ENCODE results near the gene ZBTB5.
A peak's percentile ranks its signal among the peaks of the same experiment; 100 is the strongest.
"Not testable (repeated sequence)": the region's sequence is repeated elsewhere in the genome, so short reads cannot be mapped to it uniquely, and the experiment has no call there.

ZBTB5 gene

GRCh38 chr9:37399336-37399735 lies 65.9 kb downstream of the ZBTB5 start:
- DNase-seq = no peak

GRCh38 chr9:37398464-37399025 lies 66.7 kb downstream of the ZBTB5 start:
- DNase-seq = no peak

- DNase-seq = not testable (repeated sequence)
Measured at GRCh38 chr9:37397948-37398347, 67.3 kb downstream of the ZBTB5 start.

GRCh38 chr9:37395663-37396062 lies 69.6 kb downstream of the ZBTB5 start:
- no peak for DNase-seq

GRCh38 chr9:37395229-37395628 lies 70.0 kb downstream of the ZBTB5 start:
- no peak for DNase-seq

- DNase-seq = no peak
Measured at GRCh38 chr9:37392272-37392671, 73.0 kb downstream of the ZBTB5 start.

- peak; percentile 45 for DNase-seq
Measured at GRCh38 chr9:37390759-37391158, 74.5 kb downstream of the ZBTB5 start.
